Adipose tissue (tissue), 3 donors: ENCODE data around the gene APOB. TPM values are rescaled to one million over a fixed set of nuclear protein-coding genes. Genes with fewer than 3 reads are reported as not detected.
"Not testable (repeated sequence)": the region's sequence is repeated elsewhere in the genome, so short reads cannot be mapped to it uniquely, and the experiment has no call there.

Source experiments
- H3K27ac ChIP-seq: one replicate; pipeline ENCODE4 v1.5.1; 2013; ENCODE audit warnings: low read depth, low read length
- WGBS, 3 donors: extraction: QIAGEN DNeasy Blood & Tissue Kit; methylation state at CpG; one replicate each; pipeline ENCODE4 v1.1.7; 2013; 5-methylcytosine and 5-hydroxymethylcytosine counted together
- polyA plus RNA-seq, 3 donors: library from polyadenylated mRNA; stranded (reverse); fragments of 200-250 nt; gene quantifications; one replicate each; pipeline ENCODE4 v1.2.3, GENCODE V29; 2013
- donor health status: healthy with polysubstance abuse.
- donor health status: Bipolar disorder and iron deficiency.
- donor health status: healthy.

APOB gene
- polyA plus RNA-seq, 3 donors, result 0.12 to 6.2 (median 0.22) TPM

GRCh38 chr2:21035974-21036707, 7.7 kb downstream of the APOB start:
- 86 to 91% (median 90%) methylated on average over 4 of the region's 4 CpGs for WGBS, 3 donors
- H3K27ac ChIP-seq, result no peak overlapping the region

- no peak overlapping the region for H3K27ac ChIP-seq
- WGBS, 3 donors, result 69 to 81% (median 81%) methylated on average over 6 of the region's 6 CpGs
Observed at GRCh38 chr2:21035282-21035973, 8.4 kb downstream of the APOB start.

GRCh38 chr2:21034972-21035279, 8.9 kb downstream of the APOB start:
- 91 to 95% (median 92%) methylated on average over 3 of the region's 3 CpGs for WGBS, 3 donors
- H3K27ac ChIP-seq, result no peak overlapping the region

- H3K27ac ChIP-seq, result no peak overlapping the region
- WGBS, 3 donors, result 73 to 85% (median 83%) methylated on average over 4 of the region's 4 CpGs
Observed at GRCh38 chr2:21034156-21034971, 9.5 kb downstream of the APOB start.

- WGBS, 3 donors, result 90 to 94% (median 93%) methylated on average over 2 of the region's 2 CpGs
- no peak overlapping the region for H3K27ac ChIP-seq
Observed at GRCh38 chr2:21033237-21034155, 10.4 kb downstream of the APOB start.

GRCh38 chr2:21032338-21033236, 11.3 kb downstream of the APOB start:
- no peak overlapping the region for H3K27ac ChIP-seq
- 87 to 91% (median 87%) methylated on average over 14 of the region's 14 CpGs for WGBS, 3 donors

- WGBS, 3 donors, result 77 to 83% (median 80%) methylated on average over 4 of the region's 4 CpGs
- no peak overlapping the region for H3K27ac ChIP-seq
Observed at GRCh38 chr2:21030983-21031968, 12.6 kb downstream of the APOB start.

GRCh38 chr2:21029519-21029918, 14.4 kb downstream of the APOB start:
- 88 to 94% (median 91%) methylated on average over 2 of the region's 2 CpGs for WGBS, 3 donors
- H3K27ac ChIP-seq, result no peak overlapping the region

GRCh38 chr2:21028951-21029350, 14.9 kb downstream of the APOB start:
- not testable (repeated sequence) for H3K27ac ChIP-seq
- 57 to 91% (median 89%) methylated on average over 5 of the region's 5 CpGs for WGBS, 3 donors

- 83 to 90% (median 88%) methylated on average over 4 of the region's 4 CpGs for WGBS, 3 donors
- no peak overlapping the region for H3K27ac ChIP-seq
Observed at GRCh38 chr2:21028021-21028947, 15.6 kb downstream of the APOB start.

GRCh38 chr2:21026479-21027282, 17.2 kb downstream of the APOB start:
- no peak overlapping the region for H3K27ac ChIP-seq

- WGBS, 3 donors, result 84 to 88% (median 86%) methylated on average over 11 of the region's 11 CpGs
Observed at GRCh38 chr2:21025690-21026478, 18.0 kb downstream of the APOB start.

GRCh38 chr2:21024722-21025389, 19.0 kb downstream of the APOB start:
- H3K27ac ChIP-seq, result no peak overlapping the region
- WGBS, 3 donors, result 89 to 92% (median 91%) methylated on average over 7 of the region's 7 CpGs

More at GRCh38 chr2:21025690-21026478, 18.0 kb downstream of the APOB start:
- H3K27ac ChIP-seq, result no peak overlapping the region
